Endothelial cell (in vitro differentiated cells): Measurements from ENCODE around the gene NHS. TPM values are rescaled to one million over a fixed set of nuclear protein-coding genes. Genes with fewer than 3 reads are reported as not detected.

Source experiments
- DNase-seq: peaks from one replicate; pipeline ENCODE4 v3.0.0; 2021; ENCODE audit warnings: low spot score
- H3K27ac Mint-ChIP-seq: one replicate; pipeline ENCODE4 v1.8.0; 2021; ENCODE audit warnings: mixed read lengths, inconsistent platforms; ENCODE audit not compliant: unreplicated experiment
- H3K27me3 Mint-ChIP-seq: one replicate; pipeline ENCODE4 v1.8.0; 2021; ENCODE audit warnings: mild to moderate bottlenecking, moderate library complexity, mixed read lengths, inconsistent platforms; ENCODE audit not compliant: unreplicated experiment
- H3K36me3 Mint-ChIP-seq: one replicate; pipeline ENCODE4 v1.8.0; 2021; ENCODE audit warnings: mild to moderate bottlenecking, low read depth, mixed read lengths, inconsistent platforms; ENCODE audit not compliant: unreplicated experiment
- H3K4me1 Mint-ChIP-seq: one replicate; pipeline ENCODE4 v1.8.0; 2021; ENCODE audit warnings: mild to moderate bottlenecking, mixed read lengths, inconsistent platforms; ENCODE audit not compliant: unreplicated experiment
- H3K4me3 Mint-ChIP-seq: one replicate; pipeline ENCODE4 v1.8.0; 2021; ENCODE audit warnings: mild to moderate bottlenecking, mixed read lengths, inconsistent platforms; ENCODE audit not compliant: unreplicated experiment
- H3K9me3 Mint-ChIP-seq: one replicate; pipeline ENCODE4 v1.8.0; 2021; ENCODE audit warnings: mixed read lengths, inconsistent platforms; ENCODE audit not compliant: unreplicated experiment
- total RNA-seq: library from RNA; stranded (reverse); fragmentation: NEBNext Ultra II Directional; extraction: Animal tissue kit (Norgen Biotek cat#: 25700); gene quantifications from one replicate; pipeline ENCODE4 v1.2.1, GENCODE V29; 2021; ENCODE audit not compliant: unreplicated experiment
- TF ChIP-seq, protein P1 (sequence below): fragments of 200-600 bp; sonication (generic); IDR thresholded peaks from one replicate; pipeline ENCODE4 v1.5.0; 2021; ENCODE audit warnings: antibody characterized with exemption; ENCODE audit not compliant: unreplicated experiment

NHS gene
- total RNA-seq, 1 donor from 2014 or later, result 5.3 TPM

DNA sequence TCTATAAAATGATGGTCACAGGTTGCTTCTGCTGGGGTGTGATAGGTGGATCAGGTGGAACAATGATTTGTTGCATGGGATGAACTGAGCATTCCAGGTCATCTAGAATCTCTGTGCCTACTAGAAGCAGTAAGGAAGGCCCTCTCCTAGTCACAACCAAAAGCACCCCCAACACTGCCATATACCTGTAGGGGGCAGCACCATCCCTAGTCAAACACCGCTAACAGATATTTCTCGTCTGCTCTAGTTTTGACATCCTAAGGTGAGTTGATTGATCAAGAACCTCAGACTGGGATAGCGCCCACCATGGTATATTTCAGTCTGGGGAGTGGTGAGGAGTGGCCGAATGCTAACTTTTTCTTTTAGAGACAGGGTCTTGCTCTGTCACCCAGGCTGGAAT is 160.2 kb downstream of the NHS start:
- Mint-ChIP-seq H3K27ac (no peak overlapping the region), H3K4me1 (peaks cover 23% of the 10 kb centered on the region), H3K27me3 (no peaks in the 10 kb centered on the region), H3K9me3 (no peaks in the 10 kb centered on the region), H3K36me3 (no peaks in the 10 kb centered on the region), H3K4me3 (no peak overlapping the region)
- DNase-seq, result peak; percentile 25
- TF ChIP-seq, protein P1, sequence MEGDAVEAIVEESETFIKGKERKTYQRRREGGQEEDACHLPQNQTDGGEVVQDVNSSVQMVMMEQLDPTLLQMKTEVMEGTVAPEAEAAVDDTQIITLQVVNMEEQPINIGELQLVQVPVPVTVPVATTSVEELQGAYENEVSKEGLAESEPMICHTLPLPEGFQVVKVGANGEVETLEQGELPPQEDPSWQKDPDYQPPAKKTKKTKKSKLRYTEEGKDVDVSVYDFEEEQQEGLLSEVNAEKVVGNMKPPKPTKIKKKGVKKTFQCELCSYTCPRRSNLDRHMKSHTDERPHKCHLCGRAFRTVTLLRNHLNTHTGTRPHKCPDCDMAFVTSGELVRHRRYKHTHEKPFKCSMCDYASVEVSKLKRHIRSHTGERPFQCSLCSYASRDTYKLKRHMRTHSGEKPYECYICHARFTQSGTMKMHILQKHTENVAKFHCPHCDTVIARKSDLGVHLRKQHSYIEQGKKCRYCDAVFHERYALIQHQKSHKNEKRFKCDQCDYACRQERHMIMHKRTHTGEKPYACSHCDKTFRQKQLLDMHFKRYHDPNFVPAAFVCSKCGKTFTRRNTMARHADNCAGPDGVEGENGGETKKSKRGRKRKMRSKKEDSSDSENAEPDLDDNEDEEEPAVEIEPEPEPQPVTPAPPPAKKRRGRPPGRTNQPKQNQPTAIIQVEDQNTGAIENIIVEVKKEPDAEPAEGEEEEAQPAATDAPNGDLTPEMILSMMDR, result peak; percentile 48

DNA sequence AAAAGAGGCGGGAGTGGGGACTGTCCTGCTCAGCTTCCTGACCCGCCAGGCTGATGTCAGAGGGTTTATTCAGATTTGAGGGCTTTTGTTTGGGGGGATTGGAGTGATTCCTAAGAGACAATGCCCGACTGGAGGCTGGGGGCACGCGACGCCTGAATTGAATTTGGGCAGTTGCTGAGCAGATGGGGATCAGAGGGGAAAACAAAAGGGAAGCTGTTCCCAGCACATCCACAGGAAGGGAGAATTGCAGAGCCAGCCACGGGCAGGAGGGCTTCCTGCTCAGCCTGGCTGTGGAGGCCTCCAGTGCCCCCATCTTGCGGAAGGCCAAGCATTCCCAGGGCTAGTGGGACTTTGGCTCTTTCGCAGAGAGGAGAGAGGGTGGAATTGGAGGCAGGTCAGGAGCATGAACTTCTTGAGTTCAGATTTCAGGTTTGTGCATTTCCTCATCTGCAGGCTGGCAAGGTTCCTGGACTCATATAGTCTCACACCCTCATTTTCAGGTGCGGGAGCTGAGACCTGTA is 162.8 kb downstream of the NHS start:
- Mint-ChIP-seq H3K4me1 (peaks cover 23% of the 10 kb centered on the region), H3K36me3 (no peaks in the 10 kb centered on the region), H3K9me3 (no peaks in the 10 kb centered on the region), H3K27me3 (no peaks in the 10 kb centered on the region), H3K4me3 (no peak overlapping the region), H3K27ac (peak overlapping the region; percentile 57)
- TF ChIP-seq, protein P1, result no peak
- DNase-seq, result peak; percentile 9

DNA sequence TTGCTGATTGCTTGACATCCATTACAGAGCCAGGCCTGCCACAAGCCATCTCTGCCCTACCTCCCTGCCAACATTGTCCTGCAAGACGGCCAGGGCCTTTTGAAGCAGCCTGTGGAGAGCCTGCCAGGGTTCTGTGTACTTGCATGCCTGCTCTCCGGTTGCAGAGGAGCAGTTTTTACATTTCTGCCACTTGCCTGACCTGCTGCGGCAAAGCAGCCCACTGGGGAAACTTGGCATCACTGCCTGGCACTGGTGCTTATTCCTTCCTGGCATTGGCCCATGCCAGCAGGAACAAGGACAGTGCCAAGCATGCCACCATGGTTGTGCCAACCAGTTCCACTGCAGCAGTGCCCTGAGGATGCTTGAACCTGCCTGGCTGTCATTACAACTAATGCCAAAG is 167.1 kb downstream of the NHS start:
- Mint-ChIP-seq H3K36me3 (no peaks in the 10 kb centered on the region), H3K27me3 (no peaks in the 10 kb centered on the region), H3K4me3 (no peak overlapping the region), H3K9me3 (no peaks in the 10 kb centered on the region), H3K27ac (no peak overlapping the region), H3K4me1 (peaks cover 24% of the 10 kb centered on the region)
- no peak for DNase-seq
- TF ChIP-seq, protein P1, result no peak

DNA sequence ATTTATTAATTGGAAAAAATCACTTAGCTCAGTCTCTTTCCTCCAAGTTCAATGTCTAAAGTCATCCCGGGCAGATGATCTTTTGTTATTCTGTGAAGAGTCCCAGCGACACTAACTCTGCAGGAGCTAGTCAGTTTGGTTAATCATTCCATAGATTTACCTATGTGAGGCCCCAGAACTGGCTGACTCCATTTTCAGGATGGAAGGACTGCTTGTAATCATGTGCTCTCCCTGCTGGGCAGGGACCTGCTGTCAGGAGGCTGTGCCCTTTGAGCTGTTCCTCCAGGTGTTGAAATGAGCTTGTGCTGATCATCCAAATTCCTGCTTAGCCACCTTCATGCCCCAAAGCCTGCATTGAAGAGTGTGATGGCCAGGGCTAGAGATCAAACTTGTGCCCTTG is 169.8 kb downstream of the NHS start:
- no peaks in the 10 kb centered on the region for H3K36me3 Mint-ChIP-seq
- H3K9me3 Mint-ChIP-seq, result no peaks in the 10 kb centered on the region
- no peak for DNase-seq
- TF ChIP-seq, protein P1, result no peak
- H3K27me3 Mint-ChIP-seq, result no peaks in the 10 kb centered on the region
- H3K4me1 Mint-ChIP-seq, result peaks cover 21% of the 10 kb centered on the region
- no peak overlapping the region for H3K27ac Mint-ChIP-seq
- H3K4me3 Mint-ChIP-seq, result no peak overlapping the region

DNA sequence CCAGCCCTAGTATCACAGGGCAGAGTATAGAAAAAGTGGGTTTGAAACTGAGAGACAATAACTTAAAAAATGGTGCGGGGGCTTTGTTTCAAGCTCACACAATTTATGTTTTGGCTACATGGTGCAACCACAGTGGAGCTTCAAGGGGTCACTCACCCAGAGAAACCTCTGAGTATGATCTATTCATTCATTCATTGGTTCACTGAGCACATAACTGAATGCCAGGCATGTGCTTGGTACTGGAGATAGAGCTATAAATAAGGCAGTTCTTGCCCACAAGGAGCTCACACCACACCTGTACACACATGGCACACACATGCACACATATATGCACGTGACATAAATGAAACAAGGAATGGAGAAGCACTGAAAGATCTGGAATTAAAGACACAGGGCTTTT is 171.4 kb downstream of the NHS start:
- peaks cover 21% of the 10 kb centered on the region for H3K4me1 Mint-ChIP-seq
- no peaks in the 10 kb centered on the region for H3K36me3 Mint-ChIP-seq
- no peak overlapping the region for H3K4me3 Mint-ChIP-seq
- H3K27me3 Mint-ChIP-seq, result no peaks in the 10 kb centered on the region
- DNase-seq, result no peak
- H3K9me3 Mint-ChIP-seq, result no peaks in the 10 kb centered on the region
- TF ChIP-seq, protein P1, result no peak
- no peak overlapping the region for H3K27ac Mint-ChIP-seq
